ENCODE measurements around the gene KRTAP4-8. TPM values are rescaled to one million over a fixed set of nuclear protein-coding genes. Genes with fewer than 3 reads are reported as not detected.
"Not testable (repeated sequence)": the region's sequence is repeated elsewhere in the genome, so short reads cannot be mapped to it uniquely, and the experiment has no call there.

The KRTAP4-8 gene
- total and polyA plus RNA-seq, 2 donors (not counting 1 experiment from before 2014, with no cell fraction given), result not detected

GRCh38 chr17:41140360-41141131 lies 42.6 kb upstream of the KRTAP4-8 start, which contains the start of gene KRTAP4-6:
Gene KRTAP4-6, minus strand, starts transcription at chr17:41140544. Its CDS starts 57 bp downstream, at chr17:41140487.
- ChIA-PET POLR2A (interaction anchor here (0.7 kb wide), 1 partner anchor 733 kb away, joined by 3 read pairs; no protein-coding TSS in a partner anchor), CTCF (no interaction called here)
- 97% methylated on average over 5 of the region's 6 CpGs for WGBS (ENCODE audit: insufficient coverage)
- no peak for ATAC-seq (ENCODE audit: low read depth)
- no peak within 1 kb of the TSS for H2AFZ ChIP-seq (ENCODE audit: insufficient read depth, low read depth, low read length, poor library complexity, severe bottlenecking)
- peaks cover 16% of the 10 kb centered on the region for H3K27me3 Mint-ChIP-seq
- no peak within 1 kb of the TSS for H3K27ac ChIP-seq (ENCODE audit: low read length in 2 of 2)
- H3K27me3 ChIP-seq (replicated peaks in 1 of 4; ENCODE audit: control extremely low read depth in 1 of 4, control insufficient read depth in 3 of 4, insufficient read depth in 4 of 4, low read length in 3 of 4), result no peaks in the 10 kb centered on the region
- H3K79me2 ChIP-seq (ENCODE audit: control insufficient read depth, insufficient read depth, low read length), result no peaks in the 10 kb centered on the region
- H3K27ac Mint-ChIP-seq, result no peak within 1 kb of the TSS
- no peak for DNase-seq
- H3K9me3 Mint-ChIP-seq (ENCODE audit: insufficient read depth), result peaks cover 14% of the 10 kb centered on the region
- H3K9me3 ChIP-seq (ENCODE audit: control extremely low read depth in 1 of 3, control insufficient read depth in 2 of 3, insufficient read depth in 1 of 3, low read length in 2 of 3), result peaks cover 6 to 16% (median 14%) of the 10 kb centered on the region in 3 donors
- intact Hi-C loops (cut with micrococcal nuclease), result no loop called here
- no peak for TF ChIP-seq CTCF (IDR thresholded peaks at IDR 0.05)
- no peak for TF ChIP-seq EZH2 (IDR thresholded peaks at IDR 0.05; ENCODE audit: borderline replicate concordance, insufficient read depth, low read depth, low read length, poor library complexity, severe bottlenecking)
- H3K36me3 ChIP-seq (replicated peaks in 1 of 2; ENCODE audit: control extremely low read depth in 1 of 2, control insufficient read depth in 1 of 2, extremely low read depth in 1 of 2, insufficient read depth in 2 of 2, low read length in 1 of 2), result no peaks in the 10 kb centered on the region
- no peaks in the 10 kb centered on the region for H4K20me1 ChIP-seq (ENCODE audit: control insufficient read depth, insufficient read depth, low read length, poor library complexity, severe bottlenecking)
- no peak within 1 kb of the TSS for H3K9ac ChIP-seq (ENCODE audit: low read length)
- H3K4me2 ChIP-seq (replicated peaks; ENCODE audit: low read depth, low read length, poor library complexity, severe bottlenecking), result no peak within 1 kb of the TSS
- no peaks in the 10 kb centered on the region for H3K4me1 ChIP-seq (ENCODE audit: control insufficient read depth in 2 of 2, insufficient read depth in 2 of 2, low read length in 2 of 2)
- H3K4me3 Mint-ChIP-seq, result no peak within 1 kb of the TSS
- no peaks in the 10 kb centered on the region for H3K4me1 Mint-ChIP-seq
- no peak within 1 kb of the TSS for H3K4me3 ChIP-seq (ENCODE audit: control extremely low read depth in 1 of 5, extremely low read depth in 1 of 5, insufficient read depth in 1 of 5, low read depth in 2 of 5, low read length in 4 of 5)

DNA sequence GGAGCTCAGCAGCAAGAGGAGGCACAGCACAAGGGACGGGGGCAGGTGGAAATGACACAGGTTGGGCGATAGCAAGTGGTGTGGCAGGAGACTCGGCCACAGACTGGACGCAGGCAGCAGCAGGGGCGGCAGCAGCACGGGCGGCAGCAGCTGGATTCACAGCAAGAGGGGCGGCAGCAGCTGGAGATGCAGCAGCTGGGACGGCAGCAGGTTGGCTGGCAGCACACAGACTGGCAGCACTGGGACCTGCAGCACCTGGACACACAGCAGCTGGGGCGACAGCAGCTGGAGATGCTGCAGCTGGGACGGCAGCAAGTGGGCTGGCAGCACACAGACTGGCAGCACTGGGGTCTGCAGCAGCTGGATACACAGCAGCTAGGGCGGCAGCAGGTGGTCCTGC lies 41.9 kb upstream of the KRTAP4-8 start:
- H3K36me3 ChIP-seq (replicated peaks in 1 of 2; ENCODE audit: control extremely low read depth in 1 of 2, control insufficient read depth in 1 of 2, extremely low read depth in 1 of 2, insufficient read depth in 2 of 2, low read length in 1 of 2); H4K20me1 ChIP-seq (ENCODE audit: control insufficient read depth, insufficient read depth, low read length, poor library complexity, severe bottlenecking); H3K9ac ChIP-seq (ENCODE audit: low read length); H3K4me3 Mint-ChIP-seq; DNase-seq; H2AFZ ChIP-seq (ENCODE audit: insufficient read depth, low read depth, low read length, poor library complexity, severe bottlenecking); CTCF ChIA-PET; intact Hi-C loops (cut with micrococcal nuclease); H3K4me1 Mint-ChIP-seq; ATAC-seq (ENCODE audit: low read depth); H3K4me3 ChIP-seq (ENCODE audit: control extremely low read depth in 1 of 5, extremely low read depth in 1 of 5, insufficient read depth in 1 of 5, low read depth in 2 of 5, low read length in 4 of 5); H3K27me3 ChIP-seq (replicated peaks in 1 of 4; ENCODE audit: control extremely low read depth in 1 of 4, control insufficient read depth in 3 of 4, insufficient read depth in 4 of 4, low read length in 3 of 4); H3K27ac Mint-ChIP-seq; H3K79me2 ChIP-seq (ENCODE audit: control insufficient read depth, insufficient read depth, low read length); H3K4me1 ChIP-seq (ENCODE audit: control insufficient read depth in 2 of 2, insufficient read depth in 2 of 2, low read length in 2 of 2); H3K4me2 ChIP-seq (replicated peaks; ENCODE audit: low read depth, low read length, poor library complexity, severe bottlenecking); H3K27ac ChIP-seq (ENCODE audit: low read length in 2 of 2): not testable (repeated sequence)
- POLR2A ChIA-PET, result interaction anchor here (0.7 kb wide), 1 partner anchor 732 kb away, joined by 3 read pairs; no protein-coding TSS in a partner anchor
- H3K27me3 Mint-ChIP-seq, result peaks cover 16% of the 10 kb centered on the region
- H3K9me3 ChIP-seq (ENCODE audit: control extremely low read depth in 1 of 3, control insufficient read depth in 2 of 3, insufficient read depth in 1 of 3, low read length in 2 of 3), result peaks cover 6 to 16% (median 14%) of the 10 kb centered on the region in 3 donors
- H3K9me3 Mint-ChIP-seq (ENCODE audit: insufficient read depth), result peaks cover 14% of the 10 kb centered on the region
- 94% methylated on average over 12 of the region's 12 CpGs for WGBS (ENCODE audit: insufficient coverage)
